ENCODE measurements around the gene SEC24A. TPM values are rescaled to one million over a fixed set of nuclear protein-coding genes. Genes with fewer than 3 reads are reported as not detected.

The SEC24A gene
- polyA plus RNA-seq, 1 of the 3 experiments (the other 2 are of a cell fraction) = 7.4 TPM

- Histone ChIP-seq H2AFZ (ENCODE audit: low read depth) (no peak overlapping the region), H3K79me2 (ENCODE audit: insufficient read depth) (peaks cover 50% of the 10 kb centered on the region), H4K20me1 (ENCODE audit: insufficient read depth) (no peaks in the 10 kb centered on the region), H3K4me1 (ENCODE audit: control insufficient read depth in 1 of 2, insufficient read depth in 2 of 2, low read depth in 1 of 2, low read length in 1 of 2) (0 out of 4 replicates have a peak, but pooled peaks cover 0 to 4% of the 10 kb centered on the region in 2 experiments), H3K27ac (ENCODE audit: low read depth in 2 of 2, low read length in 1 of 2) (no peak overlapping the region), H3K9me2 (0 out of 2 replicates have a peak, but pooled peaks cover 2% of the 10 kb centered on the region), H3F3A (replicated peaks; ENCODE audit: insufficient read depth) (peaks cover 5% of the 10 kb centered on the region), H3K9ac (no peak overlapping the region), H3K4me2 (no peak overlapping the region), H3K36me3 (replicated peaks in 1 of 2; ENCODE audit: control insufficient read depth in 1 of 2, insufficient read depth in 2 of 2, low read length in 1 of 2) (peaks cover 2 to 28% of the 10 kb centered on the region in 2 experiments), H3K4me3 (ENCODE audit: low read depth in 2 of 2, low read length in 1 of 2) (no peak overlapping the region), H3K9me3 (no peaks in the 10 kb centered on the region), H3K27me3 (ENCODE audit: insufficient read depth) (no peaks in the 10 kb centered on the region)
- no peak for DNase-seq
- ChIA-PET POLR2A (interaction anchor here (0.6 kb wide), 1 partner anchor 52 kb away, joined by 3 read pairs; no protein-coding TSS in a partner anchor), CTCF (interaction anchor here (0.6 kb wide), 1 partner anchor 39 kb away, joined by 3 read pairs; no protein-coding TSS in a partner anchor)
- WGBS (ENCODE audit: low lambda C conversion rate) = 70% methylated on average over 2 of the region's 2 CpGs
- TF ChIP-seq FOSL2 (IDR thresholded peaks at IDR 0.05; ENCODE audit: borderline replicate concordance, low read depth) = no peak
- TF ChIP-seq SMC3 (IDR thresholded peaks at IDR 0.05; ENCODE audit: low read depth, low read length) = no peak
- TF ChIP-seq RAD21 (IDR thresholded peaks at IDR 0.05; ENCODE audit: low read length) = no peak
- no peak for TF ChIP-seq RFX5 (IDR thresholded peaks at IDR 0.05; ENCODE audit: low read length)
- TF ChIP-seq ELF1 (IDR thresholded peaks at IDR 0.05) = no peak
- no peak for TF ChIP-seq USF2 (IDR thresholded peaks at IDR 0.05; ENCODE audit: borderline replicate concordance, low read depth, low read length)
These were observed 22.1 kb upstream of the SEC24A start for GRCh38 chr5:134626369-134627014.

- DNase-seq = no peak
- Histone ChIP-seq H3K4me3 (ENCODE audit: low read depth in 2 of 2, low read length in 1 of 2) (no peak overlapping the region), H2AFZ (ENCODE audit: low read depth) (no peak overlapping the region), H3K79me2 (ENCODE audit: insufficient read depth) (peaks cover 37% of the 10 kb centered on the region), H3K27ac (ENCODE audit: low read depth in 2 of 2, low read length in 1 of 2) (no peak overlapping the region), H3K9me3 (no peaks in the 10 kb centered on the region), H3K9me2 (no peaks in the 10 kb centered on the region), H3K4me1 (ENCODE audit: control insufficient read depth in 1 of 2, insufficient read depth in 2 of 2, low read depth in 1 of 2, low read length in 1 of 2) (peaks cover 0 to 6% of the 10 kb centered on the region in 2 experiments; a peak in 1 of 4 replicates), H3K4me2 (no peak overlapping the region), H3K36me3 (replicated peaks in 1 of 2; ENCODE audit: control insufficient read depth in 1 of 2, insufficient read depth in 2 of 2, low read length in 1 of 2) (peaks cover 0 to 8% of the 10 kb centered on the region in 2 experiments), H3K27me3 (ENCODE audit: insufficient read depth) (no peaks in the 10 kb centered on the region), H3F3A (replicated peaks; ENCODE audit: insufficient read depth) (peaks cover 7% of the 10 kb centered on the region), H4K20me1 (ENCODE audit: insufficient read depth) (no peaks in the 10 kb centered on the region), H3K9ac (no peak overlapping the region)
- no peak for TF ChIP-seq MAX (IDR thresholded peaks at IDR 0.05; ENCODE audit: low read depth)
- TF ChIP-seq USF2 (IDR thresholded peaks at IDR 0.05; ENCODE audit: borderline replicate concordance, low read depth, low read length) = no peak
- no peak for TF ChIP-seq TEAD4 (IDR thresholded peaks at IDR 0.05; ENCODE audit: borderline replicate concordance, insufficient read depth)
- TF ChIP-seq EZH2phosphoT487 (IDR thresholded peaks at IDR 0.05; ENCODE audit: borderline replicate concordance, low read depth) = no peak
- no peak for TF ChIP-seq TAF1 (IDR thresholded peaks at IDR 0.05; ENCODE audit: borderline replicate concordance, low read depth, low read length)
- TF ChIP-seq YY1 (IDR thresholded peaks at IDR 0.05; ENCODE audit: low read depth) = no peak
- TF ChIP-seq TCF12 (IDR thresholded peaks at IDR 0.05) = no peak
- no peak for TF ChIP-seq ELF1 (IDR thresholded peaks at IDR 0.05)
- TF ChIP-seq RCOR1 (IDR thresholded peaks at IDR 0.05; ENCODE audit: low read length) = no peak
- no peak for TF ChIP-seq SMC3 (IDR thresholded peaks at IDR 0.05; ENCODE audit: low read depth, low read length)
- no peak for TF ChIP-seq MEF2A (IDR thresholded peaks at IDR 0.05; ENCODE audit: borderline replicate concordance, low read depth)
- no peak for TF ChIP-seq REST (IDR thresholded peaks at IDR 0.05; ENCODE audit: low read depth, low read length)
- TF ChIP-seq RFX5 (IDR thresholded peaks at IDR 0.05; ENCODE audit: low read length) = no peak
- no peak for TF ChIP-seq CHD2 (IDR thresholded peaks at IDR 0.05; ENCODE audit: low read length, partially characterized antibody)
- no peak for TF ChIP-seq FOXM1 (IDR thresholded peaks at IDR 0.05; ENCODE audit: low read depth)
- no peak for TF ChIP-seq RXRA (IDR thresholded peaks at IDR 0.05; ENCODE audit: borderline replicate concordance, low read depth)
- TF ChIP-seq IRF3 (IDR thresholded peaks at IDR 0.05; ENCODE audit: low read depth, low read length) = no peak
- ChIA-PET CTCF (interaction anchor here (1.2 kb wide), 1 partner anchor 47 kb away, joined by 6 read pairs; no protein-coding TSS in a partner anchor), POLR2A (interaction anchor here (1.2 kb wide), 1 partner anchor 14 kb away, joined by 3 read pairs; the partner anchor contains the start of gene SEC24A)
- WGBS (ENCODE audit: low lambda C conversion rate) = 100% methylated on average over 5 of the region's 10 CpGs
These were observed 14.4 kb upstream of the SEC24A start for GRCh38 chr5:134634227-134634626.
